GM12872 (cell line): ENCODE data around the gene MIOX.

Experiments used
- TF ChIP-seq, protein P1 (sequence below): IDR thresholded peaks from 3 replicates; pipeline ENCODE4 v1.5.1; 2011; ENCODE audit warnings: low read depth, mild to moderate bottlenecking, low read length, moderate library complexity; ENCODE audit not compliant: insufficient read depth

Gene MIOX

DNA sequence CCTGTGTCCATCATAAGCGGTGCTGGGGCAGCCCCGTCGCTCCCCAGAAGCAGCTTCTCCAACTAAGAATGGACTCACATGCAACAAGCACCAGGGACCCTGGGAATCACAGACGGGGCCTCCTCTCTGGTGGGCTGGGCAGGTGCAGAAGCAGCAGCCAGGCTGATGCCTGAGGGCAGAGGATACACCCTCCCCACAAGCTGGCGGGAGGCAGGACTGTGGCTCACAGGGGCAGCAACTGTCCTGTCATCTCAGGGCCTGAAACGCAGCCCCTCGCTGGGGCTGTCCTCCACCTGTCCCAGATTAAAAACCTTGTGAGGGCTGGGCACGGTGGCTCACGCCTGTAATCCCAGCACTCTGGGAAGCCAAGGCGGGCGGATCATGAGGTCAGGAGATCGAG is 8.7 kb upstream of the MIOX start:
- TF ChIP-seq, protein P1, sequence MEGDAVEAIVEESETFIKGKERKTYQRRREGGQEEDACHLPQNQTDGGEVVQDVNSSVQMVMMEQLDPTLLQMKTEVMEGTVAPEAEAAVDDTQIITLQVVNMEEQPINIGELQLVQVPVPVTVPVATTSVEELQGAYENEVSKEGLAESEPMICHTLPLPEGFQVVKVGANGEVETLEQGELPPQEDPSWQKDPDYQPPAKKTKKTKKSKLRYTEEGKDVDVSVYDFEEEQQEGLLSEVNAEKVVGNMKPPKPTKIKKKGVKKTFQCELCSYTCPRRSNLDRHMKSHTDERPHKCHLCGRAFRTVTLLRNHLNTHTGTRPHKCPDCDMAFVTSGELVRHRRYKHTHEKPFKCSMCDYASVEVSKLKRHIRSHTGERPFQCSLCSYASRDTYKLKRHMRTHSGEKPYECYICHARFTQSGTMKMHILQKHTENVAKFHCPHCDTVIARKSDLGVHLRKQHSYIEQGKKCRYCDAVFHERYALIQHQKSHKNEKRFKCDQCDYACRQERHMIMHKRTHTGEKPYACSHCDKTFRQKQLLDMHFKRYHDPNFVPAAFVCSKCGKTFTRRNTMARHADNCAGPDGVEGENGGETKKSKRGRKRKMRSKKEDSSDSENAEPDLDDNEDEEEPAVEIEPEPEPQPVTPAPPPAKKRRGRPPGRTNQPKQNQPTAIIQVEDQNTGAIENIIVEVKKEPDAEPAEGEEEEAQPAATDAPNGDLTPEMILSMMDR: no peak

DNA sequence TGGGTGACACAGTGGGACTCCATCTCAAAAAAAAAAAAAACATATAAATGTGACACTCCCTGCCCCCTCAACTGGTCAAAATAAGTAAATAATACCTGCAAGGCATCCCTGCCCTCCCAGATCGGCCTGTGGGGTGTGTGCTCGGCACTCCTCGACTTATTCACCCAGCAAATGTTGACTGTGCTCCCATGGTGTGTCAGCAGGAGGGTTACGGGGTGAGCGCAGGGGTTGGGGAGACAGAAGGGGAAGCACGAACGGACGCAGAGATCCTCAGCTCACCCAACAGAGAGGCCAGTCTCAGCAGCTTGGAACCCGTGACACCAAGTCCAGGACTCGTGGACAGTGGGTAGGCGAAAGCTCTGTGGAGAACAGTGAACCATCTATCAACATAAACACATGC is 6.9 kb upstream of the MIOX start:
- TF ChIP-seq, protein P1: no peak

DNA sequence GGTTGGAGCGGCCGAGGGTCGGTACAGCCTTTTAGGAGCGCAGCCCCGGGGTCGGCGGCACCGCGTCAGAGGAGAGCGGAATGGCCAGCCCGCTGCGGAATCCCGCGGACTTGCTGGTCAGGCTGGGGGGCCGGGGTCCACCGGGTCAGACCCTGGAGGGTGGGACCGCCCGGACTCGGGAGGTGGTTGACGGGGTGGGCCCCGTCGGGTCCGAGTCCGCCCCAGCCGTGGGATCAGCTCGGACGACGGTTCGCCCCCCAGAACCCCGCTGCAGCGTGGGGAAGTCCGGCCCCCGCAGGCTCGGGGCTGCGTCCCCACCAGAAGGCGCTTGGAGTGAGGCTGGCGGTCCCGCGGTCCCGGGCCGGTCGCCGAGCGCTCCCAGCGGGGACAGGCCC is 5.6 kb upstream of the MIOX start:
- TF ChIP-seq, protein P1: no peak

DNA sequence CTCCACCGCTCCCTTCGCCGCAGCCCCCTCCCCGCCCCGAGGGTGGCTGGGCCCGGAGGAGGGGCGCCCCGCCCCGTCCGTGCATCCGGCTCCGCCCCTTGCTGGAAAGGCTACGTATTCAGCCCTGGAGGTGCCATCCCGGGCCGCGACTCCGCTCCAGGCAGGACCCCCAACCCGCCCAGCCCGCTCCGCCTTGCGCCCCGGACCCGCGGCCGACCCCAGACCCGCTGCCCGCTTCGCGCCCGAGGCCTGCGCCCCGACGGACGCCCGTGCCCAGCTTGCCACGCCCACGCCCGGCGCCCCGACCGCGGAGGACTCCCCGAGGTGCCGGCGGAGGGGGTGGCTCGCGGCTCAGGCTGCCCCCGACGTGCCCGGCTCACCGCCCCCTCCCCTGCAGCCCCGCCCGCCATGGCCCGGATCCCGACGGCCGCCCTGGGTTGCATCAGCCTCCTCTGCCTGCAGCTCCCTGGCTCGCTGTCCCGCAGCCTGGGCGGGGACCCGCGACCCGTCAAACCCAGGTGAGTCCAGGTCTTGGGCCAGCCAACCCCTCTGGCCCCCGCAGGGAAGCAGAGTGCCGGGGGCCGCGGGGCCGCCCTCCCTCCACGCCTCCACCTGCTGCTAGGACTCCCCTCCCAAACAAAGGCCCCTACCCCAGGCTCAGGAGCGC is 5.1 kb upstream of the MIOX start, which contains the start of gene ADM2:
TSS of gene ADM2 (plus strand) at position 104 of the 667 bp plus-strand sequence. CDS start at position 409, 305 bp downstream.
- TF ChIP-seq, protein P1: no peak

DNA sequence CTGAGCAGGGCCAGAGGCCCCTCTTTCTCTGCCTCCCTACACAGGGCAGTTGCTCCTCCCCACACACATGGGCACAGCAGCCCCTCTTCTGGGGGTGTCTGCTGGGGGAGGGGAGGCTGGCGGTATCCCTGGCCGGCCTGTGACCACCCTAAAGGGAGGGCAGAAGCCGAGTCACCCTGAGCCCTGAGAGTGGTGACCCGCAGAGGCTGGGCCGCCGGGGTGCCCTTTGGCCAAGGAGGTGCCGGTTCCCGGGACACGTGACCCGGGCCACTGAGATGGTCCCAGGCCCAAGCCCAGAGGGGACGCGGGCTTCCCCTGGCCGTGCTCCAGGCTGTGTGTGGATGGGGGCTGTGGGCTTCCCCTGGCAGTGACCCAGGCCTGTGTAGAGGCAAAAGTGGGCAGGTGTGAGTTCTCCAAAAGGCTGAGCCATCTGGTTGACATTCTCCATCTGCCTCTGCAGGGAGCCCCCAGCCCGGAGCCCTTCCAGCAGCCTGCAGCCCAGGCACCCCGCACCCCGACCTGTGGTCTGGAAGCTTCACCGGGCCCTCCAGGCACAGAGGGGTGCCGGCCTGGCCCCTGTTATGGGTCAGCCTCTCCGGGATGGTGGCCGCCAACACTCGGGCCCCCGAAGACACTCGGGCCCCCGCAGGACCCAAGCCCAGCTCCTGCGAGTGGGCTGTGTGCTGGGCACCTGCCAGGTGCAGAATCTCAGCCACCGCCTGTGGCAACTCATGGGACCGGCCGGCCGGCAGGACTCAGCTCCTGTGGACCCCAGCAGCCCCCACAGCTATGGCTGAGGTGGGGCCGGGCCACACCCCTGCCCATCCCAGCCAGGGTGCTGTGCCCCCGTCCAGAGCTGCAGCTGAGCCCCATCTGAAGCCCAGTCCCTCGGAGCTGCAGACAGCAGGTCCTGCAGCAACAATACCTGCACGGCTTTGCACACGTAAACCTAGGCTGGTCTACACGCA is 4.3 kb upstream of the MIOX start:
- TF ChIP-seq, protein P1: no peak

DNA sequence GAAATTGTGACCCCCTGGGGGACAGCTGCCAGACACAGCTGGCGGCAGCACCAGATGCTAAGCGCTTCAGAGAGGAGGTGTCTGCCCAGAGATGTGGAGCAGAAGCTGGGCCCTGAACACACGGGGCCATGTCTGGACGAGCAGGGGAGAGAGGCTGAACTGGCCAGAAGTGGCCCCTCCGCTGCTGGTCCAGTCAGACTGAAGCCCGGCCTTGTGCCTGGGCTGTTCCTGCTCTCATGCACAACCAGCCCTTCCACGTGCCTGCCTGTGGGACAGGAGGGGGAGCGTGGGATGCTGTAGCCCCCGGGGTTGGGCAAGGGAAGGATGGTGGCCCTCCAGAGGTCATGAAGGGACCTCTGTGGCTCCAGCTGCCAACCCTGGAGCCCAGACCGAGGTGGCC is 3.6 kb upstream of the MIOX start:
- TF ChIP-seq, protein P1: no peak

DNA sequence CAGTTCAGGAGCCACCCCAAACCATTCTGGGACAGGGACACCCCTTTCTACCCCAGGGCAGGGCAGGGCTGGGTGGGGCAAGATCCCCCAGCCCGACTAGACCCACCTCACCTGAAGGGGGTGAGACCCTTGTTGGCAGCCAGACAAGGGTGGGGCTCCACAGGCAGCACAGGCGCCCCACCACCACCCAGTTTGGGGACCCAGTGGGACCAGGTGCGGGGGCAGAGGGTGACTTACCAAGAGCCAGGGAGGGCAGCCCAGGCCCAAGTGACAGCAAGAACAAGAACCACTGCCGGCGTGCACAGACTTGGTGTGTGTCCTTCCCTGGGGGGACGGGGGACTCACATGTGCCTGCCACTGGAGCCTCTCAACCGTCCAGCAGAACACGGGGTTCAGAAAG is 3.1 kb upstream of the MIOX start:
- TF ChIP-seq, protein P1: no peak
